HG03135 (cell line): Measurements from ENCODE around the gene U2AF2.
A peak's percentile ranks its signal among the peaks of the same experiment; 100 is the strongest.

Experiments used
- ATAC-seq: cut with Tn5 transposase; IDR thresholded peaks from one replicate; pipeline ENCODE4 v1.9.1; 2021; ENCODE audit warnings: mild to moderate bottlenecking, moderate library complexity; ENCODE audit not compliant: unreplicated experiment

The U2AF2 gene

GRCh38 chr19:55642153-55643002 lies 12.5 kb upstream of the U2AF2 start:
- no peak for ATAC-seq

GRCh38 chr19:55643003-55643886 lies 11.6 kb upstream of the U2AF2 start, which contains the start of gene ZNF581:
Gene ZNF581 (plus strand): TSS chr19:55643649. CDS start chr19:55644572, 923 bp downstream.
- ATAC-seq: peak; percentile 36

GRCh38 chr19:55643887-55644176 lies 11.0 kb upstream of the U2AF2 start:
- ATAC-seq: no peak

GRCh38 chr19:55644191-55644833 lies 10.5 kb upstream of the U2AF2 start:
- no peak for ATAC-seq

- ATAC-seq: no peak
These were observed 9.9 kb upstream of the U2AF2 start for GRCh38 chr19:55644842-55645511.

GRCh38 chr19:55645512-55645881 lies 9.3 kb upstream of the U2AF2 start:
- no peak for ATAC-seq

GRCh38 chr19:55646889-55647731 lies 7.7 kb upstream of the U2AF2 start:
- ATAC-seq: no peak

- ATAC-seq: no peak
These were observed 6.9 kb upstream of the U2AF2 start, which contains the start of gene CCDC106 for GRCh38 chr19:55647732-55648584. Gene CCDC106 (plus strand): TSS chr19:55648212. CDS start chr19:55649047, 835 bp downstream.

GRCh38 chr19:55648585-55649267 lies 6.1 kb upstream of the U2AF2 start:
- ATAC-seq: no peak

- no peak for ATAC-seq
These were observed 5.3 kb upstream of the U2AF2 start for GRCh38 chr19:55649268-55650125.

- no peak for ATAC-seq
These were observed 4.7 kb upstream of the U2AF2 start for GRCh38 chr19:55650126-55650557.

- ATAC-seq: no peak
These were observed 4.1 kb upstream of the U2AF2 start for GRCh38 chr19:55650602-55651230.

- no peak for ATAC-seq
These were observed 3.6 kb upstream of the U2AF2 start for GRCh38 chr19:55651236-55651635.

- no peak for ATAC-seq
These were observed 2.3 kb upstream of the U2AF2 start for GRCh38 chr19:55652311-55653128.

- ATAC-seq: peak; percentile 36
These were observed 1.0 kb upstream of the U2AF2 start for GRCh38 chr19:55653651-55654322.
